Lung (tissue), 12 donors: Measurements from ENCODE around the gene LPAR1. TPM values are rescaled to one million over a fixed set of nuclear protein-coding genes. Genes with fewer than 3 reads are reported as not detected.

Experiments used
- ATAC-seq: fragments of 200-7000 bp; cut with Tn5 transposase; one replicate; pipeline ENCODE4 v1.9.1; 2020; ENCODE audit warnings: moderate number of reproducible peaks; ENCODE audit not compliant: insufficient read depth, low FRiP score
- DNase-seq, 3 donors: peaks; one replicate each; pipeline ENCODE4 v3.0.0-alpha.2; 2013 to 2017
- H3K27ac ChIP-seq, 2 donors: one replicate each; pipeline ENCODE4 v1.5.1; 2013; ENCODE audit warnings: mild to moderate bottlenecking in 2 of 2, moderate library complexity in 2 of 2, control low read depth in 1 of 2, inconsistent platforms in 1 of 2, low read depth in 1 of 2, low read length in 1 of 2
- H3K27me3 ChIP-seq, 3 donors: one replicate each; pipeline ENCODE4 v1.5.1; 2013; ENCODE audit warnings: low read length in 2 of 3; ENCODE audit not compliant: control insufficient read depth in 3 of 3, insufficient read depth in 3 of 3
- H3K36me3 ChIP-seq, 4 donors: one replicate each; pipeline ENCODE4 v1.5.1; 2013; ENCODE audit warnings: low read length in 4 of 4, mild to moderate bottlenecking in 1 of 4, moderate library complexity in 1 of 4; ENCODE audit not compliant: control insufficient read depth in 4 of 4, insufficient read depth in 4 of 4
- H3K4me1 ChIP-seq, 5 donors: one replicate each; pipeline ENCODE4 v1.5.1; 2013; ENCODE audit warnings: low read length in 5 of 5, mild to moderate bottlenecking in 2 of 5, moderate library complexity in 1 of 5; ENCODE audit not compliant: control insufficient read depth in 5 of 5, insufficient read depth in 5 of 5
- H3K4me3 ChIP-seq: one replicate; pipeline ENCODE4 v1.5.1; 2013; ENCODE audit warnings: mild to moderate bottlenecking, control low read depth, moderate library complexity
- H3K9ac ChIP-seq, 2 donors: one replicate each; pipeline ENCODE4 v1.5.1; 2013; ENCODE audit warnings: low read length in 2 of 2, control low read depth in 1 of 2; ENCODE audit not compliant: insufficient read depth in 1 of 2
- H3K9me3 ChIP-seq, 4 donors: one replicate each; pipeline ENCODE4 v1.5.1; 2013; ENCODE audit warnings: low read length in 3 of 4, mild to moderate bottlenecking in 1 of 4, moderate library complexity in 1 of 4; ENCODE audit not compliant: control insufficient read depth in 4 of 4, insufficient read depth in 3 of 4
- WGBS, 2 donors: extraction: QIAGEN DNeasy Blood & Tissue Kit; methylation state at CpG; one replicate each; pipeline ENCODE4 v1.1.7; 2013; 5-methylcytosine and 5-hydroxymethylcytosine counted together
- polyA plus RNA-seq, 2 donors: library from polyadenylated mRNA; stranded (reverse); fragments of 200-250 nt; gene quantifications; one replicate each; pipeline ENCODE4 v1.2.1, GENCODE V29; 2013
- total RNA-seq, 2 donors: library from RNA; depleted of rRNA in 1 of 2; stranded (reverse); fragments of >200 nt in 1 of 2; gene quantifications; one replicate each; pipeline ENCODE4 v1.2.1, GENCODE V29; 2014 to 2021
- TF ChIP-seq, protein P1 (sequence below): IDR thresholded peaks from 2 replicates; pipeline ENCODE4 v1.5.1; 2012; ENCODE audit warnings: mild to moderate bottlenecking; ENCODE audit errors: control extremely low read depth, extremely low read depth
- donor health status: control.
- donor health status: control.
- donor health status: Bipolar disorder and iron deficiency.
- donor health status: healthy.
- donor health status: DM: yes; HTN: yes; CAD: no.

The LPAR1 gene
- total and polyA plus RNA-seq, 4 donors, result 5.2 to 47.6 (median 23.3) TPM

DNA sequence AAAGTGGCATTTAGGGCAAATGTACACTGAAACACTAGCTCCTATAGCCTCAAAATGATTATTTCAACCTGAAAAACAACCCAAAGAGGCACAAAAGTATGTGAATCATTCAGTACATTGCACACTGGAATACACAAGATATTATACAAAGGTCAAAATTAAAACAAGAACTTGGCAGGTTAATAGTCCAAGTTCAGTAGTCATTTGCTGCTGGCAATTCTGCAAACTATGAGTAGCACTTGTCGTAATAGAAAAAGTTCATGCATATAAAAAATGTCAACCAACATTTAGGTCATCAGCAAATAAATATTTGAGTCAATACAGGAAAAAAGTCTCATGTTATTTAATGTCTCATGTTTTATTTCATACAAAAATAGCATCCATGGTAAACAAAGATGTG is 98.7 kb downstream of the LPAR1 start:
- Histone ChIP-seq H3K36me3 (peaks cover 0 to 35% (median 17%) of the 10 kb centered on the region in 4 donors), H3K4me3 (no peak overlapping the region), H3K9me3 (peaks cover 0 to 3% (median 0%) of the 10 kb centered on the region in 4 donors), H3K9ac (no peak overlapping the region), H3K27me3 (no peaks in the 10 kb centered on the region), H3K4me1 (peaks cover 0 to 9% (median 0%) of the 10 kb centered on the region in 5 donors), H3K27ac (no peak overlapping the region)
- WGBS, 2 donors, result 76 to 83% methylated on average over 1 of the region's 1 CpG
- DNase-seq (no peak), ATAC-seq (no peak)
- TF ChIP-seq, protein P1, sequence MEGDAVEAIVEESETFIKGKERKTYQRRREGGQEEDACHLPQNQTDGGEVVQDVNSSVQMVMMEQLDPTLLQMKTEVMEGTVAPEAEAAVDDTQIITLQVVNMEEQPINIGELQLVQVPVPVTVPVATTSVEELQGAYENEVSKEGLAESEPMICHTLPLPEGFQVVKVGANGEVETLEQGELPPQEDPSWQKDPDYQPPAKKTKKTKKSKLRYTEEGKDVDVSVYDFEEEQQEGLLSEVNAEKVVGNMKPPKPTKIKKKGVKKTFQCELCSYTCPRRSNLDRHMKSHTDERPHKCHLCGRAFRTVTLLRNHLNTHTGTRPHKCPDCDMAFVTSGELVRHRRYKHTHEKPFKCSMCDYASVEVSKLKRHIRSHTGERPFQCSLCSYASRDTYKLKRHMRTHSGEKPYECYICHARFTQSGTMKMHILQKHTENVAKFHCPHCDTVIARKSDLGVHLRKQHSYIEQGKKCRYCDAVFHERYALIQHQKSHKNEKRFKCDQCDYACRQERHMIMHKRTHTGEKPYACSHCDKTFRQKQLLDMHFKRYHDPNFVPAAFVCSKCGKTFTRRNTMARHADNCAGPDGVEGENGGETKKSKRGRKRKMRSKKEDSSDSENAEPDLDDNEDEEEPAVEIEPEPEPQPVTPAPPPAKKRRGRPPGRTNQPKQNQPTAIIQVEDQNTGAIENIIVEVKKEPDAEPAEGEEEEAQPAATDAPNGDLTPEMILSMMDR, result no peak

DNA sequence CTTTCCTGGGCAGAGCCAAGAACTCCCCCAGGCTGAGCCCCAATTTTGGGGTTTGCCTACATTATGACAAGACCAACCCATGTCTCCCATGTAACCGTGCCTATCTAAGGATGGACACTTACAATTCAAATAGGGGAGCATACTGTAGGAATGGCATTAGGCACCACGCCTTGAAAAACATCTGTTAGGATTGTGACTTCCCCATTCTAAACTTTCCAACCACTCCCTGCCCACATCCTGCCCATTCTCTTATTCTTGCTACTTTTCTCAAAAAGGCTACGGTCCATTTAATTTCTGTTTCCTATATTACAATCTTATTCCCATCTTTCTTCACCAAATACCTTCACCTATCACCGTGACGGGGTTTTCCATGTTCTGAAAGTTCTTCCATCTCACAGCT is 99.2 kb downstream of the LPAR1 start:
- peaks cover 0 to 9% (median 0%) of the 10 kb centered on the region in 5 donors for H3K4me1 ChIP-seq
- WGBS, 2 donors, result 60 to 74% methylated on average over 5 of the region's 5 CpGs
- no peak for DNase-seq
- H3K27ac ChIP-seq, result no peak overlapping the region
- H3K4me3 ChIP-seq, result no peak overlapping the region
- ATAC-seq, result no peak
- H3K36me3 ChIP-seq, result peaks cover 0 to 35% (median 17%) of the 10 kb centered on the region in 4 donors
- TF ChIP-seq, protein P1, result no peak
- peaks cover 0 to 3% (median 0%) of the 10 kb centered on the region in 4 donors for H3K9me3 ChIP-seq
- H3K27me3 ChIP-seq, result no peaks in the 10 kb centered on the region
- no peak overlapping the region for H3K9ac ChIP-seq

DNA sequence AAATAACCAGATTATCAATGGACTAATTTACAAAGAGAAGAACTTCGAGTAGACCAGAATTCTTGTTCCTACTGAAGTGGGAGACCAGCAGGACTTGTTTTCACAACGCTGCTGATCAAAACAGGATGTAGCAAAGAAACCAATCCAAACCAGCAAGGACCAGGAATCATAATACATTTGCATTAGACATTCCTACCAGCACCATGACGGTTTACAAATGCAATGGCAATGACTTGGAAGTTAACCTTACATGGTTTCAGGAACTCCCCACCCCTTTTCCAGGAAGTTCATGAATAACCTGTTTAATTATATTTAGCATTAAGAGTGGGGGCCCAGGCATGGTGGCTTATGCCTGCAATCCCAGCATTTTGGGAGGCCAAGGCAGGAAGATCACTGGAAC is 100.0 kb downstream of the LPAR1 start:
- ATAC-seq (no peak), DNase-seq (no peak)
- Histone ChIP-seq H3K36me3 (peaks cover 0 to 37% (median 18%) of the 10 kb centered on the region in 4 donors), H3K27ac (no peak overlapping the region), H3K4me3 (no peak overlapping the region), H3K9ac (no peak overlapping the region), H3K27me3 (no peaks in the 10 kb centered on the region), H3K9me3 (peaks cover 0 to 3% (median 0%) of the 10 kb centered on the region in 4 donors), H3K4me1 (peaks cover 0 to 9% (median 3%) of the 10 kb centered on the region in 5 donors)
- TF ChIP-seq, protein P1, result no peak
- 63 to 64% methylated on average over 3 of the region's 3 CpGs for WGBS, 2 donors
